HEK293 (cell line): Measurements from ENCODE around the gene TGFB1.

Experiments
- BCL11A ChIP-seq: fragments of 450-650 bp; formaldehyde crosslinking; IDR thresholded peaks from 2 replicates; pipeline ENCODE4 v1.5.1; 2016; ENCODE audit warnings: low read depth, missing biosample characterization, missing genetic modification characterization
- KLF10 ChIP-seq: fragments of 450-650 bp; IDR thresholded peaks from 2 replicates; pipeline ENCODE4 v1.5.1; 2018; ENCODE audit warnings: missing biosample characterization, mild to moderate bottlenecking, missing genetic modification characterization
- KLF16 ChIP-seq: fragments of 450-650 bp; formaldehyde crosslinking; IDR thresholded peaks from 2 replicates; pipeline ENCODE4 v1.5.1; 2017; ENCODE audit warnings: missing biosample characterization, missing genetic modification characterization
- KLF8 ChIP-seq: fragments of 450-650 bp; formaldehyde crosslinking; IDR thresholded peaks from 2 replicates; pipeline ENCODE4 v1.5.1; 2016; ENCODE audit warnings: missing biosample characterization, missing genetic modification characterization
- KLF9 ChIP-seq: fragments of 450-650 bp; formaldehyde crosslinking; IDR thresholded peaks from 2 replicates; pipeline ENCODE4 v1.5.1; 2016; ENCODE audit warnings: missing biosample characterization, missing genetic modification characterization, low read depth
- SALL2 ChIP-seq: fragments of 450-650 bp; formaldehyde crosslinking; IDR thresholded peaks from 2 replicates; pipeline ENCODE4 v1.5.0; 2017; ENCODE audit warnings: missing biosample characterization, mild to moderate bottlenecking, missing genetic modification characterization, borderline replicate concordance
- SP3 ChIP-seq: fragments of 450-650 bp; formaldehyde crosslinking; IDR thresholded peaks from 2 replicates; pipeline ENCODE4 v1.5.1; 2016; ENCODE audit warnings: missing biosample characterization, missing genetic modification characterization
- ZNF132 ChIP-seq: fragments of 450-650 bp; formaldehyde crosslinking; IDR thresholded peaks from 2 replicates; pipeline ENCODE4 v1.5.1; 2017; ENCODE audit warnings: missing biosample characterization, missing genetic modification characterization, borderline replicate concordance
- ZNF138 ChIP-seq: fragments of 450-650 bp; formaldehyde crosslinking; IDR thresholded peaks from 2 replicates; pipeline ENCODE4 v1.5.1; 2016; ENCODE audit warnings: missing biosample characterization, missing genetic modification characterization, borderline replicate concordance
- ZNF140 ChIP-seq: fragments of 450-650 bp; formaldehyde crosslinking; IDR thresholded peaks from 2 replicates; pipeline ENCODE4 v1.5.1; 2016; ENCODE audit warnings: missing biosample characterization, missing genetic modification characterization
- ZNF311 ChIP-seq: fragments of 450-650 bp; formaldehyde crosslinking; IDR thresholded peaks from 2 replicates; pipeline ENCODE4 v1.5.1; 2017; ENCODE audit warnings: missing biosample characterization, missing genetic modification characterization, borderline replicate concordance
- ZNF324 ChIP-seq: fragments of 450-650 bp; formaldehyde crosslinking; IDR thresholded peaks from 2 replicates; pipeline ENCODE4 v1.5.1; 2016; ENCODE audit warnings: missing biosample characterization, missing genetic modification characterization
- ZNF394 ChIP-seq: fragments of 450-650 bp; formaldehyde crosslinking; IDR thresholded peaks from 2 replicates; pipeline ENCODE4 v1.5.1; 2016; ENCODE audit warnings: missing biosample characterization, missing genetic modification characterization, mild to moderate bottlenecking, moderate library complexity, borderline replicate concordance
- ZNF416 ChIP-seq: fragments of 450-650 bp; formaldehyde crosslinking; IDR thresholded peaks from 2 replicates; pipeline ENCODE4 v1.5.1; 2016; ENCODE audit warnings: missing biosample characterization, missing genetic modification characterization
- ZNF423 ChIP-seq: fragments of 450-650 bp; formaldehyde crosslinking; IDR thresholded peaks from 2 replicates; pipeline ENCODE4 v1.5.1; 2016; ENCODE audit warnings: missing biosample characterization, missing genetic modification characterization
- ZNF561 ChIP-seq: fragments of 450-650 bp; IDR thresholded peaks from 2 replicates; pipeline ENCODE4 v1.5.1; 2018; ENCODE audit warnings: missing biosample characterization, missing genetic modification characterization, borderline replicate concordance
- ZNF629 ChIP-seq: fragments of 450-650 bp; formaldehyde crosslinking; IDR thresholded peaks from 2 replicates; pipeline ENCODE4 v1.5.1; 2017; ENCODE audit warnings: missing biosample characterization, missing genetic modification characterization
- ZNF664 ChIP-seq: fragments of 450-650 bp; formaldehyde crosslinking; IDR thresholded peaks from 2 replicates; pipeline ENCODE4 v1.5.1; 2016; ENCODE audit warnings: missing biosample characterization, missing genetic modification characterization
- ZNF76 ChIP-seq: fragments of 450-650 bp; formaldehyde crosslinking; IDR thresholded peaks from 2 replicates; pipeline ENCODE4; 2016; ENCODE audit warnings: low read depth, missing biosample characterization, missing genetic modification characterization, borderline replicate concordance
- ZNF843 ChIP-seq: fragments of 450-650 bp; formaldehyde crosslinking; IDR thresholded peaks from 2 replicates; pipeline ENCODE4 v1.5.1; 2016; ENCODE audit warnings: missing biosample characterization, missing genetic modification characterization
- ZSCAN30 ChIP-seq: fragments of 450-650 bp; IDR thresholded peaks from 2 replicates; pipeline ENCODE4 v1.5.1; 2018; ENCODE audit warnings: missing biosample characterization, mild to moderate bottlenecking, missing genetic modification characterization, moderate library complexity
- TF ChIP-seq, protein P1 (sequence below): fragments of 450-650 bp; formaldehyde crosslinking; IDR thresholded peaks from 2 replicates; pipeline ENCODE4 v1.5.1; 2016; ENCODE audit warnings: missing biosample characterization, missing genetic modification characterization
- TF ChIP-seq, protein P2 (sequence below): fragments of 450-650 bp; formaldehyde crosslinking; IDR thresholded peaks from 2 replicates; pipeline ENCODE4 v1.5.1; 2017; ENCODE audit warnings: missing biosample characterization, missing genetic modification characterization
- TF ChIP-seq, protein P3 (sequence below): fragments of 450-650 bp; formaldehyde crosslinking; IDR thresholded peaks from 2 replicates; pipeline ENCODE4 v1.5.1; 2016; ENCODE audit warnings: missing biosample characterization, missing genetic modification characterization
- TF ChIP-seq, protein P4 (sequence below): fragments of 450-650 bp; formaldehyde crosslinking; IDR thresholded peaks from 2 replicates; pipeline ENCODE4 v1.5.1; 2016; ENCODE audit warnings: missing biosample characterization, missing genetic modification characterization
- TF ChIP-seq, protein P5 (sequence below): fragments of 450-650 bp; formaldehyde crosslinking; IDR thresholded peaks from 2 replicates; pipeline ENCODE4 v1.5.1; 2017; ENCODE audit warnings: missing biosample characterization, missing genetic modification characterization
- TF ChIP-seq, protein P6 (sequence below): fragments of 450-650 bp; formaldehyde crosslinking; IDR thresholded peaks from 2 replicates; pipeline ENCODE4 v1.5.1; 2016; ENCODE audit warnings: missing biosample characterization, missing genetic modification characterization

Gene TGFB1

DNA sequence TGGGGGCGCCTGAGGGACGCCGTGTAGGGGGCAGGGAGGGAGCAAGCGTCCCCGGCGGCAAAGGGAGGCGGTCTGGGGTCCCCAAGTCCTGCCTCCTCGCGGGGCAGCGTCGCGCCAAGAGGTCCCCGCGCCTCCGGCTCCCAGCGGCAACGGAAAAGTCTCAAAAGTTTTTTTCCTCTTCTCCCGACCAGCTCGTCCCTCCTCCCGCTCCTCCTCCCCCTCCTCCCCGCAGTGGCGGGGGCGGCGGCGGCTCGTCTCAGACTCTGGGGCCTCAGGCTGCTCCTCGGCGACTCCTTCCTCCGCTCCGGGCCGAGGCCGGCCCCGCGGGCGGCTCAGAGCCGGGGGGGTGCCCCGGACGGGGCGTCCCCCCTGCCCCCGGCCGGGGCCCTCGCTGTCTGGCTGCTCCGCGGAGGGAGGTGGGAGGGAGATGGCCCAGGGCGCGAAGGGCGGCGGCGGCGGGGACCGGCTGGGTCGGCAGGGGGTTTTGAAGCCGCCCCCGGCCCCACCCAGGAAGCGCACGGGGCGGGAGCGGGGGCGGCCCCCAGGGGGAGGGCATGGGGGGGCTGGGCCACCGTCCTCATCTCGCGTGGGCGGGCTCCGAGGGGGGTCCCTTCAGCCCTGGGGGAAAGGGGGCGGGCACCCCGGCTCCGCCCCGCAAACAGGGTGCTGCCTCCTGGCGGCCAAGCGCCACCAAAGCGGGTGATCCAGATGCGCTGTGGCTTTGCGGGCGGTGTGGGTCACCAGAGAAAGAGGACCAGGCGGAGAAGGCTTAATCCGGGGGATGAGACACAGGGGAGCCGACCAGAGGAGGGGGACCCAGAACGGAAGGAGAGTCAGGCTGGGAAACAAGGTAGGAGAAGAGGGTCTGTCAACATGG is at the start of gene TGFB1 (continued):
- TF ChIP-seq, protein P1, sequence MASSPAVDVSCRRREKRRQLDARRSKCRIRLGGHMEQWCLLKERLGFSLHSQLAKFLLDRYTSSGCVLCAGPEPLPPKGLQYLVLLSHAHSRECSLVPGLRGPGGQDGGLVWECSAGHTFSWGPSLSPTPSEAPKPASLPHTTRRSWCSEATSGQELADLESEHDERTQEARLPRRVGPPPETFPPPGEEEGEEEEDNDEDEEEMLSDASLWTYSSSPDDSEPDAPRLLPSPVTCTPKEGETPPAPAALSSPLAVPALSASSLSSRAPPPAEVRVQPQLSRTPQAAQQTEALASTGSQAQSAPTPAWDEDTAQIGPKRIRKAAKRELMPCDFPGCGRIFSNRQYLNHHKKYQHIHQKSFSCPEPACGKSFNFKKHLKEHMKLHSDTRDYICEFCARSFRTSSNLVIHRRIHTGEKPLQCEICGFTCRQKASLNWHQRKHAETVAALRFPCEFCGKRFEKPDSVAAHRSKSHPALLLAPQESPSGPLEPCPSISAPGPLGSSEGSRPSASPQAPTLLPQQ (tag by site-specific recombination), result peak; percentile 50
- TF ChIP-seq KLF10 (peak; percentile 75), BCL11A (no peak), KLF8 (tag by site-specific recombination) (peak; percentile 51; the same call in 1 of the 2 replicates), ZSCAN30 (tag by site-specific recombination) (peak; percentile 71), ZNF629 (no peak), ZNF140 (tag by site-specific recombination) (no peak), ZNF423 (tag by site-specific recombination) (peak; percentile 78), ZNF394 (tag by site-specific recombination) (0 out of 2 replicates have a peak, but pooled peaks have one; percentile 6), KLF9 (tag by site-specific recombination) (peak; percentile 92), ZNF311 (tag by site-specific recombination) (no peak), KLF16 (tag by site-specific recombination) (peak; percentile 92), ZNF843 (tag by site-specific recombination) (no peak; the same call in 1 of the 2 replicates), ZNF132 (tag by site-specific recombination) (no peak), ZNF324 (no peak), ZNF561 (tag by site-specific recombination) (peak; percentile 77; the same call in 1 of the 2 replicates), ZNF138 (tag by site-specific recombination) (no peak), ZNF664 (tag by site-specific recombination) (no peak; the same call in 1 of the 2 replicates), SP3 (tag by site-specific recombination) (peak; percentile 96), SALL2 (tag by site-specific recombination) (no peak), ZNF416 (tag by site-specific recombination) (no peak), ZNF76 (tag by site-specific recombination) (peak; percentile 36; the same call in 1 of the 2 replicates)
- TF ChIP-seq, protein P2, sequence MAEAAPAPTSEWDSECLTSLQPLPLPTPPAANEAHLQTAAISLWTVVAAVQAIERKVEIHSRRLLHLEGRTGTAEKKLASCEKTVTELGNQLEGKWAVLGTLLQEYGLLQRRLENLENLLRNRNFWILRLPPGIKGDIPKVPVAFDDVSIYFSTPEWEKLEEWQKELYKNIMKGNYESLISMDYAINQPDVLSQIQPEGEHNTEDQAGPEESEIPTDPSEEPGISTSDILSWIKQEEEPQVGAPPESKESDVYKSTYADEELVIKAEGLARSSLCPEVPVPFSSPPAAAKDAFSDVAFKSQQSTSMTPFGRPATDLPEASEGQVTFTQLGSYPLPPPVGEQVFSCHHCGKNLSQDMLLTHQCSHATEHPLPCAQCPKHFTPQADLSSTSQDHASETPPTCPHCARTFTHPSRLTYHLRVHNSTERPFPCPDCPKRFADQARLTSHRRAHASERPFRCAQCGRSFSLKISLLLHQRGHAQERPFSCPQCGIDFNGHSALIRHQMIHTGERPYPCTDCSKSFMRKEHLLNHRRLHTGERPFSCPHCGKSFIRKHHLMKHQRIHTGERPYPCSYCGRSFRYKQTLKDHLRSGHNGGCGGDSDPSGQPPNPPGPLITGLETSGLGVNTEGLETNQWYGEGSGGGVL (tag by site-specific recombination), result peak; percentile 98
- TF ChIP-seq, protein P3, sequence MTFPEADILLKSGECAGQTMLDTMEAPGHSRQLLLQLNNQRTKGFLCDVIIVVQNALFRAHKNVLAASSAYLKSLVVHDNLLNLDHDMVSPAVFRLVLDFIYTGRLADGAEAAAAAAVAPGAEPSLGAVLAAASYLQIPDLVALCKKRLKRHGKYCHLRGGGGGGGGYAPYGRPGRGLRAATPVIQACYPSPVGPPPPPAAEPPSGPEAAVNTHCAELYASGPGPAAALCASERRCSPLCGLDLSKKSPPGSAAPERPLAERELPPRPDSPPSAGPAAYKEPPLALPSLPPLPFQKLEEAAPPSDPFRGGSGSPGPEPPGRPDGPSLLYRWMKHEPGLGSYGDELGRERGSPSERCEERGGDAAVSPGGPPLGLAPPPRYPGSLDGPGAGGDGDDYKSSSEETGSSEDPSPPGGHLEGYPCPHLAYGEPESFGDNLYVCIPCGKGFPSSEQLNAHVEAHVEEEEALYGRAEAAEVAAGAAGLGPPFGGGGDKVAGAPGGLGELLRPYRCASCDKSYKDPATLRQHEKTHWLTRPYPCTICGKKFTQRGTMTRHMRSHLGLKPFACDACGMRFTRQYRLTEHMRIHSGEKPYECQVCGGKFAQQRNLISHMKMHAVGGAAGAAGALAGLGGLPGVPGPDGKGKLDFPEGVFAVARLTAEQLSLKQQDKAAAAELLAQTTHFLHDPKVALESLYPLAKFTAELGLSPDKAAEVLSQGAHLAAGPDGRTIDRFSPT (tag by site-specific recombination), result 0 out of 2 replicates have a peak, but pooled peaks have one; percentile 59
- TF ChIP-seq, protein P4, sequence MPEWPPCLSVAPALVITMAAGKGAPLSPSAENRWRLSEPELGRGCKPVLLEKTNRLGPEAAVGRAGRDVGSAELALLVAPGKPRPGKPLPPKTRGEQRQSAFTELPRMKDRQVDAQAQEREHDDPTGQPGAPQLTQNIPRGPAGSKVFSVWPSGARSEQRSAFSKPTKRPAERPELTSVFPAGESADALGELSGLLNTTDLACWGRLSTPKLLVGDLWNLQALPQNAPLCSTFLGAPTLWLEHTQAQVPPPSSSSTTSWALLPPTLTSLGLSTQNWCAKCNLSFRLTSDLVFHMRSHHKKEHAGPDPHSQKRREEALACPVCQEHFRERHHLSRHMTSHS, result no peak
- TF ChIP-seq, protein P5, sequence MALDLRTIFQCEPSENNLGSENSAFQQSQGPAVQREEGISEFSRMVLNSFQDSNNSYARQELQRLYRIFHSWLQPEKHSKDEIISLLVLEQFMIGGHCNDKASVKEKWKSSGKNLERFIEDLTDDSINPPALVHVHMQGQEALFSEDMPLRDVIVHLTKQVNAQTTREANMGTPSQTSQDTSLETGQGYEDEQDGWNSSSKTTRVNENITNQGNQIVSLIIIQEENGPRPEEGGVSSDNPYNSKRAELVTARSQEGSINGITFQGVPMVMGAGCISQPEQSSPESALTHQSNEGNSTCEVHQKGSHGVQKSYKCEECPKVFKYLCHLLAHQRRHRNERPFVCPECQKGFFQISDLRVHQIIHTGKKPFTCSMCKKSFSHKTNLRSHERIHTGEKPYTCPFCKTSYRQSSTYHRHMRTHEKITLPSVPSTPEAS (tag by site-specific recombination), result no peak
- TF ChIP-seq, protein P6, sequence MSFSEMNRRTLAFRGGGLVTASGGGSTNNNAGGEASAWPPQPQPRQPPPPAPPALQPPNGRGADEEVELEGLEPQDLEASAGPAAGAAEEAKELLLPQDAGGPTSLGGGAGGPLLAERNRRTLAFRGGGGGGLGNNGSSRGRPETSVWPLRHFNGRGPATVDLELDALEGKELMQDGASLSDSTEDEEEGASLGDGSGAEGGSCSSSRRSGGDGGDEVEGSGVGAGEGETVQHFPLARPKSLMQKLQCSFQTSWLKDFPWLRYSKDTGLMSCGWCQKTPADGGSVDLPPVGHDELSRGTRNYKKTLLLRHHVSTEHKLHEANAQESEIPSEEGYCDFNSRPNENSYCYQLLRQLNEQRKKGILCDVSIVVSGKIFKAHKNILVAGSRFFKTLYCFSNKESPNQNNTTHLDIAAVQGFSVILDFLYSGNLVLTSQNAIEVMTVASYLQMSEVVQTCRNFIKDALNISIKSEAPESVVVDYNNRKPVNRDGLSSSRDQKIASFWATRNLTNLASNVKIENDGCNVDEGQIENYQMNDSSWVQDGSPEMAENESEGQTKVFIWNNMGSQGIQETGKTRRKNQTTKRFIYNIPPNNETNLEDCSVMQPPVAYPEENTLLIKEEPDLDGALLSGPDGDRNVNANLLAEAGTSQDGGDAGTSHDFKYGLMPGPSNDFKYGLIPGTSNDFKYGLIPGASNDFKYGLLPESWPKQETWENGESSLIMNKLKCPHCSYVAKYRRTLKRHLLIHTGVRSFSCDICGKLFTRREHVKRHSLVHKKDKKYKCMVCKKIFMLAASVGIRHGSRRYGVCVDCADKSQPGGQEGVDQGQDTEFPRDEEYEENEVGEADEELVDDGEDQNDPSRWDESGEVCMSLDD (tag by site-specific recombination), result peak; percentile 88
